Esophagus muscularis mucosa (tissue), 3 donors: ENCODE measurements around the gene CCL15.

ENCODE experiments used
- CTCF ChIP-seq, 3 experiments: fragments of 200-600 bp in 2 of 3; fragments of 450-650 bp in 1 of 3; sonication (generic) in 2 of 3; IDR thresholded peaks; one replicate each; pipeline ENCODE4 v1.5.1; 2017 to 2019; ENCODE audit warnings: antibody characterized with exemption in 3 of 3, mild to moderate bottlenecking in 2 of 3, moderate library complexity in 1 of 3
- POLR2A ChIP-seq: fragments of 450-650 bp; IDR thresholded peaks from one replicate; pipeline ENCODE4 v1.6.1; 2017; ENCODE audit warnings: antibody characterized with exemption, moderate library complexity, mild to moderate bottlenecking, low read depth

- no peak for TF ChIP-seq CTCF (IDR thresholded peaks at IDR 0.05)
- TF ChIP-seq POLR2A = no peak
These were observed 18.8 kb downstream of the CCL15 start for GRCh38 chr17:35982409-35983191.
